ENCODE results near the gene USP48.

- TF ChIP-seq SUZ12 (IDR thresholded peaks at IDR 0.05; ENCODE audit: extremely low read depth, insufficient read depth, insufficient read length) (no peak), ZNF274 (IDR thresholded peaks at IDR 0.05; ENCODE audit: low read depth, low read length) (no peak), YY1 (IDR thresholded peaks at IDR 0.05; ENCODE audit: insufficient read depth, insufficient read length) (no peak)
Measured at GRCh38 chr1:21671915-21672314, 111.0 kb downstream of the USP48 start.
